B cell (primary cell): ENCODE measurements around the gene TPP1. TPM values are rescaled to one million over a fixed set of nuclear protein-coding genes. Genes with fewer than 3 reads are reported as not detected.

Experiments used
- ATAC-seq: fragments of 200-7000 bp; cut with Tn5 transposase; one replicate; pipeline ENCODE4 v1.10.0; 2021; ENCODE audit warnings: low read depth, mild to moderate bottlenecking, moderate number of reproducible peaks, moderate library complexity
- CTCF ChIA-PET: fragments of 350-600 bp; sonication (Branson Sonifier 250); formaldehyde crosslinking; loops from one replicate; lab custom pipeline; 2021; ENCODE audit warnings: antibody characterized with exemption, inconsistent platforms; lab: Charles Lee
- POLR2A ChIA-PET: fragments of 350-600 bp; sonication (Branson Sonifier 250); formaldehyde crosslinking; loops from one replicate; lab custom pipeline; 2021; ENCODE audit warnings: antibody characterized with exemption; lab: Charles Lee
- DNase-seq: peaks from one replicate; pipeline ENCODE4 v3.0.0; 2013
- H2AFZ ChIP-seq: 2 replicates; pipeline ENCODE4 v1.6.1; 2012; ENCODE audit warnings: mild to moderate bottlenecking, low read depth, low read length; ENCODE audit not compliant: insufficient read depth, poor library complexity, severe bottlenecking
- H3K27ac ChIP-seq, 2 donors: 1 replicate in 1 of 2; 2 replicates in 1 of 2; pipeline ENCODE4 v1.5.1; 2012 to 2013; ENCODE audit warnings: low read length in 2 of 2, mild to moderate bottlenecking in 2 of 2, moderate library complexity in 1 of 2
- H3K27me3 ChIP-seq, 4 experiments: fragments of 200-600 bp in 1 of 4; sonication (generic) in 1 of 4; replicated peaks in 1 of 4; 1 replicate in 2 of 4; 2 replicates in 2 of 4; pipeline versions ENCODE4 v1.6.1 to v1.7.0; 2013 to 2016; ENCODE audit warnings: low read length in 3 of 4, mild to moderate bottlenecking in 2 of 4, mixed read lengths in 1 of 4, moderate library complexity in 1 of 4; ENCODE audit not compliant: insufficient read depth in 4 of 4, control insufficient read depth in 3 of 4; ENCODE audit errors: control extremely low read depth in 1 of 4
- H3K36me3 ChIP-seq, 2 experiments: replicated peaks in 1 of 2; 1 replicate in 1 of 2; 2 replicates in 1 of 2; pipeline versions ENCODE4 v1.6.1 to v1.7.1; 2013; ENCODE audit warnings: low read length in 1 of 2; ENCODE audit not compliant: insufficient read depth in 2 of 2, control insufficient read depth in 1 of 2; ENCODE audit errors: control extremely low read depth in 1 of 2, extremely low read depth in 1 of 2
- H3K4me1 ChIP-seq, 2 donors: fragments of 200-600 bp in 1 of 2; sonication (generic) in 1 of 2; 1 replicate in 1 of 2; 2 replicates in 1 of 2; pipeline versions ENCODE4 v1.5.1 to v1.6.1; 2013 to 2017; ENCODE audit warnings: low read length in 2 of 2; ENCODE audit not compliant: control insufficient read depth in 2 of 2, insufficient read depth in 2 of 2
- H3K4me2 ChIP-seq: replicated peaks from 2 replicates; pipeline ENCODE3; 2012; ENCODE audit warnings: mild to moderate bottlenecking, low read depth, low read length; ENCODE audit not compliant: poor library complexity, severe bottlenecking
- H3K4me3 ChIP-seq, 5 experiments: fragments of 200-600 bp in 1 of 5; sonication (generic) in 1 of 5; 1 replicate in 3 of 5; 2 replicates in 2 of 5; pipeline versions ENCODE4 v1.5.1 to v1.7.0; 2011 to 2016; ENCODE audit warnings: low read length in 4 of 5, mild to moderate bottlenecking in 4 of 5, low read depth in 2 of 5, control low read depth in 1 of 5, moderate library complexity in 1 of 5; ENCODE audit not compliant: insufficient read depth in 1 of 5; ENCODE audit errors: control extremely low read depth in 1 of 5, extremely low read depth in 1 of 5
- H3K79me2 ChIP-seq: fragments of 200-600 bp; sonication (generic); one replicate; pipeline ENCODE4 v1.6.0; 2016; ENCODE audit warnings: low read length; ENCODE audit not compliant: control insufficient read depth, insufficient read depth
- H3K9ac ChIP-seq: fragments of 200-600 bp; sonication (generic); 2 replicates; pipeline ENCODE4 v1.6.1; 2017; ENCODE audit warnings: mild to moderate bottlenecking, low read length, moderate library complexity
- H3K9me3 ChIP-seq, 3 donors: one replicate each; pipeline versions ENCODE4 v1.6.1 to v1.7.1; 2013; ENCODE audit warnings: low read length in 2 of 3; ENCODE audit not compliant: control insufficient read depth in 2 of 3, insufficient read depth in 1 of 3; ENCODE audit errors: control extremely low read depth in 1 of 3
- H4K20me1 ChIP-seq: 2 replicates; pipeline ENCODE4 v1.6.0; 2012; ENCODE audit warnings: mild to moderate bottlenecking, low read length; ENCODE audit not compliant: insufficient read depth, control insufficient read depth, poor library complexity, severe bottlenecking
- H3K27ac Mint-ChIP-seq: one replicate; pipeline ENCODE4 v1.8.0; 2021; ENCODE audit warnings: mixed read lengths
- H3K27me3 Mint-ChIP-seq: one replicate; pipeline ENCODE4 v1.8.0; 2021; ENCODE audit warnings: mixed read lengths
- H3K4me1 Mint-ChIP-seq: one replicate; pipeline ENCODE4 v1.8.0; 2021; ENCODE audit warnings: mixed read lengths
- H3K4me3 Mint-ChIP-seq: one replicate; pipeline ENCODE4 v1.8.0; 2021; ENCODE audit warnings: mixed read lengths
- H3K9me3 Mint-ChIP-seq: one replicate; pipeline ENCODE4 v1.8.0; 2022; ENCODE audit warnings: mixed read lengths; ENCODE audit not compliant: insufficient read depth
- CTCF ChIP-seq: fragments of 200-600 bp; IDR thresholded peaks from one replicate; pipeline ENCODE4 v1.8.0; 2022; ENCODE audit warnings: antibody characterized with exemption, mild to moderate bottlenecking
- EZH2 ChIP-seq: IDR thresholded peaks from 2 replicates; pipeline ENCODE4 v1.6.1; 2012; ENCODE audit warnings: borderline replicate concordance, low read depth, mild to moderate bottlenecking, moderate library complexity, low read length; ENCODE audit not compliant: insufficient read depth, poor library complexity, severe bottlenecking
- WGBS: methylation state at CpG from one replicate; pipeline ENCODE4 v1.1.5; 2013; ENCODE audit warnings: missing lambda C conversion rate; ENCODE audit not compliant: insufficient coverage; 5-methylcytosine and 5-hydroxymethylcytosine counted together
- intact Hi-C: fragments of 100-400 bp; cut with micrococcal nuclease; formaldehyde crosslinking; loops from one replicate; pipeline ENCODE4 v1.10.0; 2022
- polyA plus RNA-seq: library from polyadenylated mRNA; depleted of rRNA; stranded (reverse); fragments of >200 nt; gene quantifications from 2 replicates; pipeline ENCODE4 v1.2.3, GENCODE V29; 2012
- total RNA-seq, 2 donors: library from RNA; stranded (reverse); fragments of 120-200 nt in 1 of 2; gene quantifications; 1 replicate in 1 of 2; 2 replicates in 1 of 2; pipeline versions ENCODE4 v1.2.3 to v1.2.4, GENCODE V29; 2013 to 2022

Gene TPP1
- total and polyA plus RNA-seq, 2 donors (not counting 1 experiment from before 2014, with no cell fraction given) = 133 to 191 TPM

GRCh38 chr11:6599449-6599848, 19.8 kb downstream of the TPP1 start:
- Mint-ChIP-seq H3K4me1 (peaks cover 25% of the 10 kb centered on the region), H3K4me3 (no peak overlapping the region), H3K9me3 (no peaks in the 10 kb centered on the region), H3K27ac (no peak overlapping the region), H3K27me3 (no peaks in the 10 kb centered on the region)
- Histone ChIP-seq H3K4me1 (peaks cover 16 to 19% of the 10 kb centered on the region in 2 donors), H3K27ac (no peak overlapping the region), H3K4me3 (no peak overlapping the region), H3K9me3 (no peaks in the 10 kb centered on the region), H3K79me2 (peaks cover 62% of the 10 kb centered on the region), H3K4me2 (no peak overlapping the region), H2AFZ (no peak overlapping the region), H3K36me3 (peaks cover 0 to 53% of the 10 kb centered on the region in 2 experiments), H4K20me1 (peaks cover 38% of the 10 kb centered on the region), H3K9ac (no peak overlapping the region), H3K27me3 (no peaks in the 10 kb centered on the region)
- no peak for ATAC-seq
- no peak for TF ChIP-seq CTCF
- TF ChIP-seq EZH2 = no peak
- POLR2A ChIA-PET = no interaction called here
- WGBS = 90% methylated on average over 1 of the region's 1 CpG
- intact Hi-C loops = no loop called here
- CTCF ChIA-PET = interaction anchor here (1.0 to 1.1 kb wide), 2 partner anchors 9 to 90 kb away, joined by 3 read pairs; no protein-coding TSS in a partner anchor
- DNase-seq = no peak

DNA sequence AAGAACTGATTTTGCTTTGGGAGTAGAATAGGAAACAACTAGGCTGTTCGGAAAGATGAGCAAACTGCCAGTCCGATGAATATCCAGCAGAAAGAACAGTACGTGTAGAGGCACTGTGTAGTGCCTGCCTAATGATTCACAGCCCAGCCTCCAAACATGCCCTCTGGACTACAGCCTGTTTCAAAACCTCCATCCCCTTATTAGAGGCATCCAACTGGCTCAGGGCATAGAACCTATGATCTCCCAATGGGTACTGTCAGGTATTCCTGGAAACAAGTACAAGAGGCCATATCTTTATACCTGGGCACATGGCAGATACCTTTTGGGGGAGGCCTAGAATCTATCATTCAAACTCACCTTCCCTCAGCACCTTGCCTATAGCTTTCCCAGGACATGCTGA, 20.7 kb downstream of the TPP1 start:
- Histone ChIP-seq H3K4me2 (no peak overlapping the region), H3K36me3 (peaks cover 0 to 59% of the 10 kb centered on the region in 2 experiments), H4K20me1 (peaks cover 38% of the 10 kb centered on the region), H3K27ac (no peak overlapping the region), H3K9me3 (no peaks in the 10 kb centered on the region), H3K79me2 (peaks cover 57% of the 10 kb centered on the region), H3K27me3 (no peaks in the 10 kb centered on the region), H3K4me1 (peaks cover 14 to 15% of the 10 kb centered on the region in 2 donors), H3K9ac (no peak overlapping the region), H2AFZ (no peak overlapping the region), H3K4me3 (no peak overlapping the region)
- H3K4me3 Mint-ChIP-seq = no peak overlapping the region
- ATAC-seq (no peak), DNase-seq (no peak)
- POLR2A ChIA-PET = no interaction called here
- intact Hi-C loops = no loop called here
- WGBS = 100% methylated on average over 3 of the region's 3 CpGs
- H3K4me1 Mint-ChIP-seq = peaks cover 27% of the 10 kb centered on the region
- H3K27me3 Mint-ChIP-seq = no peaks in the 10 kb centered on the region
- no peaks in the 10 kb centered on the region for H3K9me3 Mint-ChIP-seq
- H3K27ac Mint-ChIP-seq = no peak overlapping the region
- TF ChIP-seq EZH2 (no peak), CTCF (no peak)
- CTCF ChIA-PET = interaction anchor here (1.0 to 1.1 kb wide), 2 partner anchors 8 to 89 kb away, joined by 3 read pairs; no protein-coding TSS in a partner anchor
